Right ventricle myocardium inferior (tissue), 1 donor: ENCODE results near the gene RSPH1. TPM values are rescaled to one million over a fixed set of nuclear protein-coding genes. Genes with fewer than 3 reads are reported as not detected.

Experiments
- ATAC-seq: fragments of 200-7000 bp; cut with Tn5 transposase; one replicate; pipeline ENCODE4 v1.9.1; 2020; ENCODE audit warnings: mild to moderate bottlenecking, moderate library complexity
- DNase-seq: peaks from one replicate; pipeline ENCODE4 v3.0.0; 2021; ENCODE audit errors: missing footprints
- intact Hi-C: fragments of 100-400 bp; cut with DNase I; formaldehyde crosslinking; loops from one replicate; pipeline ENCODE4 v1.11.0; 2022
- total RNA-seq: library from RNA; stranded (reverse); fragmentation: NEBNext Ultra II Directional; extraction: Animal tissue kit (Norgen Biotek cat#: 25700); gene quantifications from one replicate; pipeline ENCODE4 v1.2.1, GENCODE V29; 2021
- donor health status: DM: no; HTN: yes; CAD: no; lungs with severe emphysema.

RSPH1 gene
- total RNA-seq, 1 donor from 2014 or later = not detected

DNA sequence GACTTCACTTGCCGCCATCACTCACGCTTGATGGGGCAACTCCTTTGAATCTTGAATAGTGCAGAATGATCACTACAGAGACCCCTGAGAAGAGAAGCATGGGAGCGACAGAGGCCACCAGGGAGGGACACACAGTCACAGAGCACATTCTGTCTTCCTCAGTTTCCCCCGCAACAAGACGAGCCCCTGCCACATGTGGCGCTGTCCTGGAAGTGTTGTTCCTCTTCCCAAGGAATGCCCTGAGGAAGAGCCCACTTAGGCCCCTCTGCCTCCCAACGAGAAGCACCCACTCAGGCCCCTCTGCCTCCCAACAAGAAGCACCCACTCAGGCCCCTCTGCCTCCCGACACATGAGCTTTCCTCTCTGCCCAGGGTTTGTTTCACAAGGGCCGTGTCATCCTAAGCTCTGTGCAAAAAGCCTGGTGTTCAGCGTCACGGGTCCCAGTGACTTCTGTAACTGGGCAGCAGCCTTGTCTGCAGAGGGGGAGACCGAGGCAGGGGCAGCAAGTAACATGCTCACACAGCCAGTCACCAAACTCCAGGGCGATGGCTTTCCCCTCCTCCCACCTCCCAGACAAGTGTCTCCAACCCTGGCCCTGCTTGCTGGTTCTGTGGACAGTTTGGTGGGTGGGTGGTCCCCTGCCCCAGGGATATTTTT is 37.4 kb upstream of the RSPH1 start:
- intact Hi-C loops = no loop called here
- DNase-seq = no peak
- no peak for ATAC-seq

DNA sequence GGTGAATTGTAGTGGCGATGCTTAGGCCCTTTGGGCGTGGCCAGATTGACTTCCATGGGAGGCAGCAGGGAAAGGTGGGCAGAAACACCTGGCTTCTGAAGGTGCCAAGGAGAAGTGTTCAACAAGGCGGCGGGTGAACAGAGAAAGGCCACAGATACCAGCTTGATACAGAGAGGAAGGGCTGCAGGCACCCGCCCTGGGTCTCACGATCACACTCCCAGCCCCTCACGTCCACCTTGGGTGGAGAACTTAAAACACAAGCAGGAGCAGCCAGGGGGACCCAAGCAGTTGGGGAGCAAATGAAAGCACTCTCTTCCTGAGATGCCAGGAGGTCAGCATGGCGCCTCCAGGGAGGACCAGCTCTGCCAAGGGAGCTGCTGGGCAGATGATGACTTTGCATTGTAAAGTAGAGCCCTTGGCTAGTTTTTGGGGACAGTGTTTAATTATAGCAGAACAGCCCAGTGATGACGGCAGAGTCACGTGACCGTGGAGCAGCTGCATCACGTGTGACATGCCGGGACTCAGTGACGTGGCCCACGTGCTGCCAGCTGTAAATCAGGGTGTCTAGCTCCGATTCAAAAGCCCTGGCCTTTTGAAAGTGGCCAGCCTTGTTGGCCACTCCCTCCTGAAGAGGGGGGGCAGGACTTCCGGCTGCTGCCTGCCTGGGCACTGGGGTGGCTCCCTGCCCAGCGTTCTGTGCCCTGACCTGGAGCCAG is 36.6 kb upstream of the RSPH1 start:
- intact Hi-C loops = no loop called here
- DNase-seq = peak; percentile 72
- peak; percentile 59 for ATAC-seq

- DNase-seq (no peak), ATAC-seq (no peak)
- intact Hi-C loops = no loop called here
These were observed 35.7 kb upstream of the RSPH1 start for GRCh38 chr21:42531771-42532170.

- ATAC-seq = no peak
- intact Hi-C loops = no loop called here
These were observed 34.1 kb upstream of the RSPH1 start for GRCh38 chr21:42530167-42530518.

DNA sequence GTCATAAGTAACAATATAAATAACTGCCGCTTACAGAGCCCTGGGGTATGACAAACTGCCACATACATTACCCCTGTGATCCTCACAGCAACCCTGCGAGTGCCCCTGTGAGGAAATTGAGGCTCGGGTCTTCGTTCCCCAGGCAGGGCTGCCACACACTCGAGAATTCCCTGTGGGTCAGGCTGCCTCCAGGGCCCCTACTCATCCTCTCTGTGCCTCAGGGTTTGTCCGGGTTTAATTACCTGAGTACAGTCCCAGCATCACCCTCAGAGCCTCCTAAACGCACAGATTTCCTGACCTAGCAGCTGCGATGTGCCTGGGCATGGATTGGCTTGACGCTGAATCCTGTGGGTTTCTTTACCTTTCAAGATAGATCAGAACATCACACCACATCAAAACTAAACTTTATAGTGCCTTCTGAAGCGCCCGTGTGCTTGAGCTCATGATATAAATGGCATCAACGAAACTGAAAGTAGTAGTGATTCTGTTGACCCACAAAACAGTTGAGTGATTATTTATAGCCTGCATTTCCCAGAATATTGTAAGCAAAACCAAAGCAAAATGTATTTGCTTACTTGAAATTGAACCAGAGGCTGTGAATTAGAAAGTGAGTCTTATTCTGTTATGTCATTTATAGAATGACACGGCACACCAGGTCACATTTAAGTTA is 31.6 kb upstream of the RSPH1 start:
- DNase-seq (no peak), ATAC-seq (no peak)
- intact Hi-C loops = loop anchor here (10.0 kb wide), 1 partner anchor 293 kb away; no protein-coding TSS in a partner anchor

More at GRCh38 chr21:42530167-42530518, 34.1 kb upstream of the RSPH1 start:
- DNase-seq = no peak

- intact Hi-C loops = loop anchor here (10.0 kb wide), 1 partner anchor 292 kb away; no protein-coding TSS in a partner anchor
- ATAC-seq (no peak), DNase-seq (no peak)
These were observed 31.1 kb upstream of the RSPH1 start for GRCh38 chr21:42527127-42527488.

GRCh38 chr21:42526379-42526727 is 30.3 kb upstream of the RSPH1 start:
- intact Hi-C loops = loop anchor here (10.0 kb wide), 1 partner anchor 292 kb away; no protein-coding TSS in a partner anchor
- no peak for DNase-seq
- no peak for ATAC-seq

GRCh38 chr21:42525676-42526378 is 29.8 kb upstream of the RSPH1 start:
- DNase-seq = no peak
- intact Hi-C loops = loop anchor here (10.0 kb wide), 1 partner anchor 291 kb away; no protein-coding TSS in a partner anchor
- ATAC-seq = no peak

DNA sequence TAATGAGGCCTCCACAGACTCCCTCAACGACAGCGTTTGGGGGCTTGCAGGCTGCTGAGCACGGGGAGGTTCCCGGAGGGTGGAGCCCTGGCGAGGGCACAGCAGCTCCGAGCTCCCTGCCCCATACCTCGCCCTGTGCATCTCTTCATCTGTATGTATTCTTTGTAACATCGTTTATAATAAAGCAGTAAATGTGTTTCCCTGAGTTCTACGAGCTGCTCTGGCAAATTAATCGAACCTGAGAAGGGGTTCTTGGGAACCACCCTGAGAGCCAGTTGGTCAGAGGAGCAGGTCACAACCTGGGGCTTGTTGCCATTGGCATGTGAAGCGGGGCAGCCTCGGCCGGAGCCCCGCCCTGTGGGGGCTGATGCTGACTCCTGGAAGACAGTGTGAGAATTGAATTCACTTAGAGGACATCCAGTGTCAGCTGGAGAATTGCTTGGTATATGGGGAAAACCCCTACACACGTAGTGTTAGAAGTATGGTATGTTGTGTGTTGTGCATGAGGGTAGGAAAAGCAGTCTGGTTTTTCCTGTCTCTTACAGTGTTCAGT is 29.1 kb upstream of the RSPH1 start:
- intact Hi-C loops = loop anchor here (10.0 kb wide), 1 partner anchor 290 kb away; no protein-coding TSS in a partner anchor

GRCh38 chr21:42524341-42525028 is 28.5 kb upstream of the RSPH1 start:
- intact Hi-C loops = loop anchor here (10.0 kb wide), 1 partner anchor 290 kb away; no protein-coding TSS in a partner anchor
- ATAC-seq = peak; percentile 77
- peak; percentile 74 for DNase-seq

More for the DNA sequence above, 29.1 kb upstream of the RSPH1 start:
- DNase-seq = no peak
- ATAC-seq = no peak

GRCh38 chr21:42523941-42524340 is 27.9 kb upstream of the RSPH1 start:
- no peak for ATAC-seq
- DNase-seq = no peak
- intact Hi-C loops = loop anchor here (10.0 kb wide), 1 partner anchor 289 kb away; no protein-coding TSS in a partner anchor

GRCh38 chr21:42523211-42523610 is 27.2 kb upstream of the RSPH1 start:
- no peak for ATAC-seq
- intact Hi-C loops = loop anchor here (10.0 kb wide), 1 partner anchor 288 kb away; no protein-coding TSS in a partner anchor
- DNase-seq = no peak

DNA sequence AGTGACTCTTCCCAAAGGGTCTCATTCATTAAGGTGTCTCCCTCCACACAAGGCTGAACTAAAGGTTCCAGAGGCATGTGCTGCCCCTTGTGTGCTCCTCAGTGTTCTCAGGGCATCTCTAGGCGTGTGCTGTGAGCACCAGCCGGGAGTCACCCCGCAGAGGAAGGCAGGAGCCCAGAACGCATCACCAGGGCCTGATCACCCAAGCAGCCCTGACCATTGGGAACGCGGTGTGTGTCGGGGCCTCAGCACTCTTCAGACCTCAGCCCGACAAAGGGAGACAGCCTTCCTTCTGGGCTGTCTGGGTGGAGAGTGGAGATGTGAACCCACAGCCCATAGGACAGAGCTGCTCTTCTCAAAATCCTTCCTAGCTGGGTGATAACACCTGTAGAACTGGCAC is 26.7 kb upstream of the RSPH1 start:
- intact Hi-C loops = loop anchor here (10.0 kb wide), 1 partner anchor 288 kb away; no protein-coding TSS in a partner anchor
- no peak for ATAC-seq
- no peak for DNase-seq

- ATAC-seq = no peak
- intact Hi-C loops = loop anchor here (10.0 kb wide), 1 partner anchor 287 kb away; no protein-coding TSS in a partner anchor
- no peak for DNase-seq
These were observed 26.2 kb upstream of the RSPH1 start for GRCh38 chr21:42522271-42522670.

- DNase-seq = no peak
- ATAC-seq = no peak
- intact Hi-C loops = loop anchor here (10.0 kb wide), 1 partner anchor 287 kb away; no protein-coding TSS in a partner anchor
These were observed 25.8 kb upstream of the RSPH1 start for GRCh38 chr21:42521805-42522204.

- intact Hi-C loops = loop anchor here (10.0 kb wide), 1 partner anchor 287 kb away; no protein-coding TSS in a partner anchor
- ATAC-seq (no peak), DNase-seq (no peak)
These were observed 25.4 kb upstream of the RSPH1 start for GRCh38 chr21:42521384-42521783.

DNA sequence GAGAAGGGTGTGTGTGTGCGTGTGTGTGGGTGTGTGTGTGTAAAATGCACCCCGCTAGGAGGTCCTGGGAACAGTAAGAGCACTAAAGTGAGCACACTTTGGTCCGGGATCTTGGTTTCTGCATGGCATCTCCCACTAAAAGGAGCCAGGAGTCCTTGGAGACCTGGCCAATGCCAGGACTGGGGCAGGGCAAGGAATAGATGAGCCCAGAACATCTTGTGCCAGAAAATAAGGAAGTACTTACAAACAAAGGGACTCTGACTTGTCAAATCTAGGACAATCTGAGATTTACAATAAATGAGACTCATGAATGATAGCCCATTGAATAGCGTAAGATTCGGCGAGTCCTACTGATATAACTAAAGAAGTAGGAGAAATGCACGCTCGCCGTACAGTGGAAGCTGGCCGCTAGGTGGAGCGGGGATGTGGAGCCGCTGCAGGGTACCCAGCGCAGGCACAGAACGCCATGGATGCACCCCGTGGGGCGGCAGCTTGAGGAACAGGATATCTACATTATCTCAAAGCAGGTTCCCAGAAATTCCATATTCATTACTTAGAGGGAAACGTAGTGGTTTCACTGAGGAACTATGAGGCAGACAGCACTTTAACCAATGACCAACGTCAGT is 24.7 kb upstream of the RSPH1 start:
- DNase-seq (no peak), ATAC-seq (no peak)
- intact Hi-C loops = loop anchor here (10.0 kb wide), 1 partner anchor 286 kb away; no protein-coding TSS in a partner anchor
